Stimulated activated CD8-positive, alpha-beta memory T cell treated with anti-CD3 and anti-CD28 coated beads, Interleukin-15, amount 100 ng/mL, for 4 hours (primary cell): ENCODE data around the gene RAI1.

Experiments used
- DNase-seq, 2 donors: peaks; one replicate each; pipeline ENCODE4 v3.0.0-alpha.2; 2020; ENCODE audit warnings: low read depth in 2 of 2

RAI1 gene

DNA sequence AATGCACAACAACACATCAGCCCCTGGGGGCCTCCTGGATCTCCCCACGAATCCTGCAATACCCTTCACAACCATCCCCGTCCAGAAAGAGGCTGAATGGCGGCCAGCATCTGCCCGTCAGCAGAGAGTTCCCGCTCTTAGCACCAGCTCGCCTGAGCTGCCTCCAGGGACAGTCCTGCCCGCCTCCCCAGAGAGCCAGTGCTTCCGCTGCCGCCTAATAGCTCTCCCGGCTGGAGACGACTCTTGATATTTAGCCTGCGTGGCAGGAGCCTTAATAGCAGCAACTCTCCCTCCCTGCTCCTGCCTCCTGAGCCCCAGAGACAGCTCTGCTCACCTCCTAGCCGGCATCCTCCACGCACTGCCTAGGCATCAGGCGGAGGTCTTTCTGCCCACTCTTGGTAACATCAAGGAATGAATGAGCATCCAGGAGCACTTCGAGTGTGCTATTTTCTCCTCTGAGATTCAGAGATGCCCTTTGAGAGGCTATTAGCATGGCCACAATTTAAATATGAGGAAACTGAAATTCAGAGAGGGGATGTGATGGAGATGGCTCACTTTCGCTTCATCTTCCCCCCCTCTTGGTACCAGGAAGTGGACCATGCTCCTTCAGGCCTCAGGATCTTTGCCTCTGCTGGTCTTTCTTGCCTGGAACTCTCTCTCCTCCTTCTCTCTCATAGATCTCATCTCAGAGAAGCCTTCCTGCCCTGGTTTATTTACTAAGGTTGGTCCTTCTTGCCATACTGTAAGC, 67.9 kb downstream of the RAI1 start:
- DNase-seq, result no peak

DNA sequence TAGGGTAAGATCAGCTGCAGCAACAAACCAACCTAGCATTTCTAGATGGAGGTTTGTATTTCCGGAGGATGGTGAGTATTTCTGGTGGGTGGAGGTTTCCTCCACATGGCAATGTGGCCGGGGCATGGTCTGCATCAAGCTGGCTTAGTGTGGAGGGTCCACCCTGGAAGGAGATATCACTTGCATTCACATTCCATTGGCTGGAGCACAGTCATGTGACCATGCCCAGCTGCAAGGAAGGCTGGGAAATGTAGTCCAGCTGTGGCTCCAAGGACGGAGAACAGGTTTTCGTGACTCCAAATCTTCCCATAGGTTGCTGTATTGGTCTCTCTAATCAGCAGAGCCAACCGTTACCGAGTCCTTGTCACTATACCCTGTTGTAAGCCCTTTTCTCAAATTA, 68.7 kb downstream of the RAI1 start:
- DNase-seq, result peak in 1 of 2 donors; percentile 30

DNA sequence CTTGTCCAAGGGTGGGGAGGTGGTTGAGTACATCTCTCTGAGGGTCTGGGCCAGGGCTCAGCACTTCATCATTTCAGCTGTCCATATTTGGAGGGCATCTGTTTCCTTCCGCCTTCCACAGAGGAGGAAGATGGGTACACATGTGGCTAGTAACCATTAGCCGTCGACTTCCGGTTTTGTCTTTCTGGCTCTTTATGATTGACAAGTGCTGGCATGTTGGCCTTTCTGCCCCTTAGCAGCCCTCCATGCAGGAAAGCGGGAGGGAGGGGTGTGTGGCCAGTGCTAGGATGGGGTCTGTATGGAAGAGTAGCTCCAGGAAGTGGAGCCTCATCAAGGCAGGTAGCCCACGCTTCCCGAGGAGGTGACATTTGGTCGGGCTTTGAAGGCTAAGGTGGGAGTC, 69.6 kb downstream of the RAI1 start:
- DNase-seq, result peak in 1 of 2 donors; percentile 30

DNA sequence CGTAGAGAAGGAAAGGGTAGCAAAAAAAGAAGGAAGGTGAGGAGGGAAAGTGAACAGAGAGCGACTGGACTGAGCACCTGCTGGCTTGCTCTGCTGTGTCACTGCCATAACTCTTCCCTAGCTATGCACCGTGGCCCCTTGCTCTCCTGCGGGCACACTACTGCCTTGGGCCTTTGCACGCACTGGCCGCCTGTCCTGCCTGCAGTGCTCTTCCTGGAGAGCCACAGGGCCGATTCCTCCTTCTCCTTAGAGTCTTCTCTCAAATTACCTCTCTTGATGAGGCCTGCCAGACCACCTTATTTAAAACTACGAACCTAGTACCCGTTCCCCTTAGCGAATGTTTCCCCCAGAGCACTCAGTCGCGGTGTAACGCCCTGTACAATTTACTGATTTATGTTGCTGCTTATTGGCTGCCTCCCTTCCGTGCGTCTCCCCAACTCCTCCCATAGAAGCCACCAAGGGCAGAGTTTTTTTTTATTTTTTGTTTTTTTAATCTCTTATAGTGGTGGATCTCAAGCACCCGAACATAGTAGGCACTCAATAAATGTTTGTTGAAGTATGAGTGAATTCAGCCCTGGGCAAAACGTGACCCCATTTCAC, 70.3 kb downstream of the RAI1 start:
- DNase-seq, result peak in 1 of 2 donors; percentile 8

DNA sequence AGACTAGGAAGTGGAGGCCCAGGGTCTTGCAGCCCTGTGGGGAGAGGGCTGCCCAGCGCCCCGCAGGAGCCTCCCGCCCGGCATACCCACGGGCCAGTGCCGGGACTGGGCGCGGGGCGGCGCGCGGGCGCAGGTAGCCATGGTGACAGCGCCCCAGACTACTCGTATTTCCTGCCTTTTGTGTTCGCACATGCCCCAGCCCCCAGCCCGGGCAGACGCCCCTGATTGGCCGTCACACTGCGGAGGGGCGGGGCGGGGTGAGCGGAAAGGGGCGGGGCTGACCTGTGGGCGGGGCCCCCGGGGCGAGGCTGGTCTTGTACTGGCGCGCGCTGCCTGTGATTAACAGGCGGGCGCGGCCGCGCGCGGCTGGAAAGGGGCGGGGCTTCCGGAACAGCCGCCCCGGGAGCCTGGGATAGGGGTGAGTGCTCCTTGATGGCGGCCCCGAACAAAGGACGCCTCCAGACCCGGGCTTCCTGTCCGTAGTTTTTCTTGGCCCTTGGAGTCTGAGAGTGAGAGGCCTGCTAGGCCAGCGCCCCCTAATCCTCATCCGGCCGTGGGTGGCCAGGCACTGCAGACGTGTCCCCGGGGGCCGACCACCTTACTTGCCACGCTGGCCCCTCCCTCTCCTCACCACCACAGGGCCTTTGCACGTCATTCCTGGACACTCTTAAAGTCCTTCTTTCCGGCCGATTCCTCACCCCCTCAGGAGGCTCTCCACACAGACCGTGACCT, 71.0 kb downstream of the RAI1 start:
- peak; percentile 92 to 96 for DNase-seq

DNA sequence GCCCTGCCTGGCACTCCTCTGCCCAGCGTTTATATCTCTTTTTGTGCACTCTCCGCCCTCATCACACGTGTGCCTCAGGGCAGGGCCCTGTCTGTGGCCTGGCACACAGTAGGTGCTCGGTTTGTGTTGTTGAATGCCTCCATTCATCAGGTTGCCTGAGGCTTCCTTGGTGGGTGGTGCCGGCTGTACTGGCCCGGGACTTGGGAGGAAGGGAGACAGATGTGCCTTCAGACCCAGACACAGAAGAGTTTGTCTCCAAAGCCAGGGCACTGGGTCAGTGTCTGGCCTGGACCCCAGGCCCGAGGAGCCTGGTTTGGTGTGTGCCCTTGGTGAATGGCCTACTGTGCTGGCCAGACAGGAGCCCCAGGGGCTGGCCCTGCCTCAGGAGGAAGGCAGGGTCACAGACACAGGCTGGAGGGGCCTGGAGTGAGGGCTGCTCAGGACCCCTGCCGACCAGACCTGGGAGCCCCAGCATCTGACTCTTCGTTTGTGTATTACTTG, 71.6 kb downstream of the RAI1 start:
- no peak for DNase-seq

DNA sequence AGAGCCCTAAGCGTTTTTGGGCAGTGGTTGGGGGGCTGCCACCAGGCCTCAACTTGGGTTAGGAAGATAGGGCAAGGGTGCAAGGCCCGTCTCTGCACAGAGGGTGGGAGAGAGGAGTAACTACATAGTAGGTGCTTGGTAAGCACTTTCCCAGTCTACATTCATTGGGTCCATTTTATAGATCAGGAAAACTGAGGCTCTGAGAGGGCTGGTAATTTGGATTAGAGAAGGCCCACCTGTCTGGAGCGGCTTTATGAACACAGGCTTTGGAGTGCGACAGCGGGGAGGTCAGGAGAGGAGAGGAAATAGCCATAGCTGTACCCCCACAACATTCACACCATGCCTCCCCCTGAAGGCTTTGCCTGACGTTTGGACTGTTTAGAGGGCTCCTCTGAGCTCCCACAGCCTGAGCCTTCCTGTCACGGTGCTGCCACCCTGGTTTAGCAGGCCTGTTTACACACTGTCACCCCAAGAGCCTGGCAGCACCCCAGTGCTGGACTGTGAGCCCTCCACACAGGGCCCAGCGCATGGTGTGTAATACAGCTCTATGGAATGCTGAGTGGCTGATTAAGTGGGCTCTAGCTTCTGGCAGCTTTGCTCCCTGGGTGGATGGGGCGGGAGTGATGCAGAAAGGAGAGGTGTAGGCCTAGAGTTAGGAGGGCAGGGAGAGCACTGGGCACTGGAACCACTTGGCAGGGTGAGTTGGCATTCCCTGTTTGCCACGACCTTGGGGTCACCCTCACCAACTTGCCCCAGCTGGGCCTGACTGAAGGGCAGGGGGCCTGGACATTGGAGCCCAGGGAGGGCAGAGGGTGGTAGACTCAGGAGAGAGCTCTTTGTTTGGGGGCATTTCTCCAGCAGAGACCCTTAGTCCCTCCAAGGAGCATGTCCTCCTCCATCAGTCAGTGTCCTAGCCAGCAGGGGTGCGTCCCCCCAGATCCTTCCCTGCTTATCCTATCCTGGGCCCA, 73.7 kb downstream of the RAI1 start:
- DNase-seq, result no peak

DNA sequence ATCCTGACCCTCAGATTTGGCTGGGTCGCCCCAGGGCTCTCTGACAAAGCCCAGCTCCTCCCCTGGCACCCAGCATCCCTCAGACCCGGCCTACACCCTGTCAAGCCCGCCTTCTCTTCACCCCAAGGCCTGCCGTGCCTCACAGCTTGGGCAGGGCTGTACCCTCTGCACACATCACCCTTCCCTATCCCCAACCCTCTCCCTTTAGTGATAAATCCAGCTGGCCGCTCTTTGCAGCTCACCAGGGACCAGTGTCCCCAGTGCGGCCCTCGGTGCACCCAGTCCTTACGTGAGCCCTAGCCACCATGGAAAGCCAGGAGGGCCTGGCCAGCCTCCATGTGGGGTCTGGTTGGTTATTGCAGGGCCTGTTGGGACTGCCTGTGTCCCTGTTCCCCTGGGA, 74.5 kb downstream of the RAI1 start:
- no peak for DNase-seq

DNA sequence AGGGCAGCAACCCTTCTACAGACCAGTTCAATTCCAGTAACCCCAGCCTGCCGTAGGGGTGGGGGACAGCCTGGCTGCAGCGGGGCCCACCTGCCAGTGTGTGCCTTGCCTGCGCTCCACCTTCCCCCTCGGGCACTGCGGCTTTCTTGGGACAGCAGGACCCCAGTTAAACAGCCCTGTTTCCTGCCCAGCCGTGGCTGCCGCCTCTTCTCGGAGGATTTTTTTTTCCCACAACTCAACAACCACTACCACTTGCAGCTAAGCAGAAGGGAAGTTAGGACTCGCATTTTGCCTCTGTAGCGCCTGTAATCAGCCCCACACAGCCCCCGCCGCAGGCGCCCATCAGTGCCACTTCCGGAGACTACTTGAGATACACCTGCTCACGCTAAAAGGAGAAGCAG, 76.1 kb downstream of the RAI1 start:
- no peak for DNase-seq

DNA sequence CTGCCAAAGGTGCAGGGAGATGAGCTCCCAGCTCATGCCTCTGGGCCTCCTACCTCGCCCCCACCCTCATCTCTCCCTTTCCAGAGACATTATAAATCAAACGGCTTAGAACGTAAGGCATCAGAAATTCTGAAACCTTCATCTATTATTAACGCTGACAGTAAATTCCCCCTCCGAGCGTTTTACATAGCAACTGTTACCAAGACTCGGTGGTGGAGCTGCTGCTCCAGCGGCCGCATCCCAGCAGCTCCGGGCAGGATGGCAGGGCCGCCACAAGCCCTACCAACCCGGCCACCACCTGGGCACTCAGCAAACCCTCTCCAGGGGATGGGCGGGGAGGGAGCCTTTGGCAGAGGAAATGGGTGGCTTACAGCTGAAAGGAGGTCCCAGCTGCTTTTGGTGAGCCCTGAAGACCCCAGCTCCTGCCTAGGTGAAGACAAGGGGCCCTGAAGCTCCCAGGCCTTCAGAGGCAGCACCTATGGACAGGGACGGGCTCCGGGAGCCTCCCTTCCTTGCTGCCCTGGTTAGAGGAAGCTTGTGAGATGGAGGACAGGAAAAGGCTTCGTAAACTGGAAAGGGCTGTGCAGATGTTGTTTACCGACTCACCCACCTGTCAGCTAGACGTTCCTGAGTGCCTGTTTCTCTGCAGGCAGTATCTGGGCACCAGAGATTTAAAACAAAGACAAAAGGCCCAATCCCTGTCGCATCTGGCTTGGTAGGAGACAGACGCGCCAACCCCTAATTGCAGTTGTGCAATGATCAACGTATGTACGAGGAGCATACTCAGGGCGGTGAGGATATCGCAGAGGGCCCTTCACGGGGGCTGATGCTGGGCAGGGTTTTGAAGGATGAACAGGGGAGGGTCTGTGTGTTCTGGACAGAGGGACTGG, 76.9 kb downstream of the RAI1 start:
- no peak for DNase-seq

DNA sequence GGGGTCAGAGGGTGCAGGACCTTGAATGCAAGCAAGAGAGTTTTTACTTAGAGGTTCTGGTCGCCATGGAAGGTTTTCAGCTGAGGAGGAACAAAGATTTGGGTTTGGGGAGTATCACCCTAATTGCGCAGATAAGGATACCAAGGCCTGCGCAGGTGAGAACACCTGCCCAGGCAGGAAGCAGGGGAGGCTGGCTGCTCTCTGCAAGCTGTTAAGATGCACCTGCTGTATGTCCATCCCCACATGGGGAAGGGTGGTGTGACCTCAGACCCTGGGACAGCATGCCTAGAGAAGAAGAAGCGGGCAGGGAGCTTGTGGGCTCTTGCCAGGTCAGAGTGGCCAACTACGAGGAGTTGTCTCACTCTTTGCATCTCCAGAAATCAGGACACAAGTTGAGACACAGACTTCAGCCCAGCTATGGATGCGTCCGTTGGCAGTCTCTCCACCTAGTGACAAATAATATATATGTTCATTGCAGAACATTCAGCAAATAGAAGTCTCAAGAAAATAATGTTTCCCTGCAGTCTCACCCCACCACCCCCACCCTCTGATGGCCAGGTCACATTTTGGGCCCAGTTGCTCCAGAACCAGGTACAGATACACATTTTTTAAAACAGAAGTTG, 77.8 kb downstream of the RAI1 start:
- DNase-seq, result no peak

DNA sequence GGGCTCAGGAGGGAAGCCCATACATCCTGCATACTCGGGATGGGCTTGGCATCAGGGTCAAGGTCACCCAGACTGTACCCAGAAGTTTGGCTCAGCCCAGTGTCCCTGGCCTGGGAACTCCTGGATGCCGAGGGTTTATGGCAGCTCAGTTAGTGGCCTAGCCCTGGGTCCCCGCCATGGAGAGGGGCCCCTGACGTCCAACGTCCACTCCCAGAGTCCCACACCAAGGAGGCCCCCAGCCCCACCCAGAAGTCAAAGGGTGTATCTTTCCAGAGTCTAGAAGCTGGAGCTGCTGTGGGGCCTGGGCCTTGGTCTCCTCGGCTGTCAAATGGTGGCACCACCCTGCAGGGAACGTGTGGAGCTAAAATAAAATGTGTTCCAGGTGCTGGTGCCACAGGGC, 79.1 kb downstream of the RAI1 start:
- no peak for DNase-seq

DNA sequence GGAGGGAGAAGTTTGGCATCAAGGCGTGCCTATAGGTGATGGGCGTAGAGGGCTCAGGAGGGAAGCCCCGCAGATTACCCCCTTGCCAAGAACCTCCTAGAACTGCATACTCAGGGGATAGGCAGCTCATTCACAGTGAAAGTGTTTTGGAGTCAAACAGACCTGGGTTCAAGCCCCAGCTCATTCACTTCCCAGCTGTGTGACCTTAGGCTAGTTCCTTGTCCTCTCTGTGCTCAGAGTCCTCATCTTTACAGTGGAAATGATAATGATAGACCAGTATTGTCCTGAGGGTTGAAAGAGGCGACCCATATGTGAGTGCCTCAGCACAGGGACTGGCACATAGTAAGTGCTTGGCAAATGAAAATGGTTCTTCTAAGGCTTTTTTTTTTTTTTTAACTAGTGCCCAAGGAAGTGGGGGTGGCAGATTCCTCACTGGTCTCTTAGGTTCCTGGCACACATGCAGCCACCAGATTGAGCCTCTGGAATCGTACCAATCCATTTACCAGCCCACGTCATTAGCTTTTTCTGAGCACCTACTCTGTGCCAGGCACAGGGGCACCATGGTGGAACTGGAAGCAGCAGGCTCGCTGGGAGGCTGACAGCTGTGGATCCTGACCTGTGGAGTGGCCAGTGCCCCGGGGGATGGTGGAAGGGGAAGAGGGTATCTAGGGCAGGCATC, 79.8 kb downstream of the RAI1 start:
- DNase-seq, result no peak

DNA sequence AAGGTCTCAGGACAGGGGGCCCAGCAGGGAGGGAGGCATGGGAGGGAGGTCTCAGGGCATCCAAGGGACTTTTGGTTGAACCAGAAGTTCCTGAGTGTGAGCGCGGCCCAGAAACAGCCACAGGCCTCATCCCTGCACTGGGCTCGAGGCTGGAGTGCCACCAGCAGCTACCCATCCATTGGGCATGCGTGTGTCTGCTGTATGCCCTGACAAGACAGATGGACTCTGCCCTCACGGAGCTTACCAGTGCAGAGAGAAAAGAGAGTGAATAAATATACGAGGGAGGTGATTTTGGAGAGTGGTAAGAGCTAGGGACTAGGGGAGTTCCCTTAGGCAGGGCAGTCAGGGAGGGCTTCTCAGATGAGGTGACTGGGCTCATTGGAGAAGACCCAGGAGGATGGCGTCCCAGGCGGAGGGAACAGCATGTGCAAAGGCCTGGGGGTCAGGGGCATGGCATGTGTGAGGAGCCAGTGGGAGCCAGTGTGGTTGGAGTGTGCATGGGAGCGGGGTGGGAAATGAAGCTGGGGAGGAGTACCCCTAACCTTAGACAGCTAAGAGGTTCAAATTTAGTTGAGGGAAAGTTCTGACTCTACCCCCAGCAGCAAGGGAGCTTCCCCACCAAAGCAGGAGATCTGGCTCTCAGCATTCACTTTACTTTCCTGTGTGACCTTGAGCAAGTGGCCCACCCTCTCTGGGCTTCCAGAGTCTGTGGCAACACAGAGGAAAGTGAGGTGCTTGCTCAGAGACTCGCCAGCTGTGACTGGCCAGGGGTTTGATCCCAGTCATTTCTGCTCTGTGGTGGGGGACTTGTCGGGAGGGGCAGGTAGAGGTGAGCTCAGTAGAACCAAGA, 80.9 kb downstream of the RAI1 start:
- no peak for DNase-seq

DNA sequence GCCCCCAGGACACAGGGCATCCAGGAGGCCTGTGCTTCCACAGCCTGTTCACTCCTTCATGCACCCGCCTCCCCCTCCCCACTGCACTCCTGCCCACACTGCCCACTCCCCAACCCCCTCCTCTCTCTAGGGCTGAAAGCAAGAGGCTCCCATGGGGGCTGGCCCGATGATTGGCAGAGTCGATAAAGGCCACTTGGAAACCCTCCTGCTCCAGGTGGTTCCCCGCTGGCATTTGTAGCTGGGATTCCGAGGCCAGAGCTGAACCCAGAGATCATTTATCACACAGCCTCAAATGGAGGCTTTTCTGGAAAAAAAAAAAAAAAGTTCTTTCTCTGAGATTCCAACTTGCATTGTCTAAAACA, 81.5 kb downstream of the RAI1 start:
- no peak for DNase-seq

DNA sequence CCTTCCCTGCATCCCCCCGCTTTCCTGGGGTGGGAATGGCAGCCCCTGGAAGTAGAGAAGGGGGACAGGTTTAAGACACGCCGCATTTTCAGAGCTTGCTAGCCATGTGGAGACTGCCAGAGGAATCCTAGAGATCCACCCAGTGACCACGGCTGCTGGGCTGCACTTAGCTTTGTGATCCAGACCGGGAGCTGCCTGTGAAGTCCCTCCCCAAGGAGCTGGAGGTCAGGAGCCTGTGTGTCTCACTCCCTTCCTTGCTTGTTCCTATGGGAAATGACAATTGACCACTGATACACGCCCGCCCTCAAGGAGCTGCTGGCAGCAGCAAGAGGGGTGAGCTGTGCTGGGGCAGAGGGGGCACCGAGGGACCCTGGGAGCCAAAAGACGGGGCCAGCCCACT, 81.9 kb downstream of the RAI1 start:
- DNase-seq, result no peak

DNA sequence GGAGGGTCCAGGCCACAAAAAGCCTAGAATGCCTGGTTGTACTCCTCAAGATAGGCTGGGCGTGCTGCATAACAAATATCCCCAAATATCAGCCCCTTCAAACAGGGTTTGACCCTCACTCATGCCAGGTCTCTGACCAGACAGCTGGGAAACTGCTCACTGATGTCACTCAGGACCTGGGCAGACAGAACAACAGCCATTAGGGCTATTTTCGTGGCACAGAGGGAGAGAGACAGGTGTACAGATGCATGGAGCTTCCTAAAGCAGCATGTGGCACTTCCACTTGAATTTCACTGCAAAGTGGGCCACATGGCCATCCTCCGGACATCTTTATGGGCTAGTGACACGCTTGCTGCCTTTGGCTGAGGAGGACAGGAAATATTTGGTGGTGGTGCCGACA, 82.5 kb downstream of the RAI1 start:
- no peak for DNase-seq

DNA sequence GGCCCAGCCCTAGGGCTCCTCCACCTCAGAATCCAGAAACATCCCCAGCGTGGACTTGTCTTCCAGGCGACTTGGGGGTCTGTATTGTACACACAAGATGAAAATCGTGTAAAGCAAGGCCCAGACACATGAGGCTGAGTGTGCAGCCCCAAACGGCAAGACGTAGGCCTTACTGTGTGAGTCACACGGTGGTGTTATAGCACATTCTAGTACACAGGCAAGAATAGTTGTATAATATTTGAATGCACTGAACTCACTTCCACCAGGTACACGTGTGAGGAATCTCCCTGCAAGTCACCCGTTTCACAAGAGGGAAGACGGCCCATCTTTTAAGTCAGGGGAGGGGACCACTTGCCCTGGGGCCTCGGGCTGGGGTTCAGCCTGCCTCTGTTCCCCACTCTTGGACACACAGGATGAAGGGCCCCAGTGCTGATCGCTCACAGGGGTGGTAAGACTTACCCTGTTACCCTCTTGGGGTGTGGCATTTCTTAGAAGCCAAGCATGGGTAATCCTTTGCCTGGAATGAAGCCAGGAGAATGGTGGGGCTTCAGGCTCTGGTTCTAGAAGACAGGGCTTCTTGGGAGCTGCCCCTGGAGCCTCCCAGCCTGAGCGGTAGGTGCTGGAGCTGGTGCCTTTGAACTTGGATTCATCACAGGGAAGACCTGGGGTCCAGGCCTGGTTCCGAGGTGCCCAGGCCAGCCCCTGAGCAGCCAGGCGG, 84.3 kb downstream of the RAI1 start:
- DNase-seq, result no peak
